OCI-LY1 (cell line): ENCODE results near the gene CSNK2A1.
A peak's percentile ranks its signal among the peaks of the same experiment; 100 is the strongest.

ENCODE experiments used
- H2AFZ ChIP-seq: fragments of 200-600 bp; sonication (generic), shearing (Covaris generic); 2 replicates; pipeline ENCODE4 v1.6.0; 2014; ENCODE audit warnings: antibody characterized with exemption, mild to moderate bottlenecking, low read length
- H3F3A ChIP-seq: fragments of 200-600 bp; sonication (generic), shearing (Covaris generic); 2 replicates; pipeline ENCODE4 v1.6.0; 2014; ENCODE audit warnings: mild to moderate bottlenecking, antibody characterized with exemption, low read length, moderate library complexity; ENCODE audit not compliant: insufficient read depth
- H3K27ac ChIP-seq: fragments of 200-600 bp; sonication (generic); 2 replicates; pipeline ENCODE4 v1.5.1; 2014; ENCODE audit warnings: low read length, mixed run types, mild to moderate bottlenecking, low read depth; ENCODE audit not compliant: poor library complexity, severe bottlenecking
- H3K27me3 ChIP-seq: fragments of 200-600 bp; sonication (generic); 2 replicates; pipeline ENCODE4 v1.6.0; 2014; ENCODE audit warnings: antibody characterized with exemption, mild to moderate bottlenecking, low read length, moderate library complexity; ENCODE audit not compliant: insufficient read depth
- H3K36me3 ChIP-seq: fragments of 200-600 bp; sonication (generic); 2 replicates; pipeline ENCODE4 v1.6.1; 2014; ENCODE audit warnings: mild to moderate bottlenecking, antibody characterized with exemption, low read length, moderate library complexity, mixed read lengths; ENCODE audit not compliant: insufficient read depth
- H3K4me1 ChIP-seq: fragments of 200-600 bp; sonication (generic); 2 replicates; pipeline ENCODE4 v1.5.1; 2014; ENCODE audit warnings: mild to moderate bottlenecking, low read length, moderate library complexity; ENCODE audit not compliant: insufficient read depth, severe bottlenecking
- H3K4me2 ChIP-seq: fragments of 200-600 bp; sonication (generic), shearing (Covaris generic); 2 replicates; pipeline ENCODE4 v1.6.1; 2014; ENCODE audit warnings: low read length
- H3K4me3 ChIP-seq: fragments of 200-600 bp; sonication (generic); 2 replicates; pipeline ENCODE4 v1.5.1; 2014; ENCODE audit warnings: low read length, low read depth, mild to moderate bottlenecking, mixed read lengths; ENCODE audit not compliant: poor library complexity, severe bottlenecking
- H3K79me2 ChIP-seq: fragments of 200-600 bp; shearing (Covaris generic); 2 replicates; pipeline ENCODE4 v1.6.1; 2016; ENCODE audit warnings: mixed run types, low read length, mixed read lengths; ENCODE audit not compliant: insufficient read depth
- H3K9ac ChIP-seq: fragments of 200-600 bp; sonication (generic), shearing (Covaris generic); 2 replicates; pipeline ENCODE4 v1.6.1; 2014; ENCODE audit warnings: mild to moderate bottlenecking, low read length, mixed read lengths
- H3K9me2 ChIP-seq: fragments of 200-600 bp; sonication (generic), shearing (Covaris generic); 2 replicates; pipeline ENCODE4 v1.6.1; 2014; ENCODE audit warnings: low read depth, mild to moderate bottlenecking, low read length, mixed read lengths
- H3K9me3 ChIP-seq: fragments of 200-600 bp; shearing (Covaris generic); 2 replicates; pipeline ENCODE4 v1.6.1; 2014; ENCODE audit warnings: low read length, mixed read lengths
- H4K20me1 ChIP-seq: fragments of 200-600 bp; sonication (generic), shearing (Covaris generic); 2 replicates; pipeline ENCODE4 v1.6.0; 2016; ENCODE audit warnings: mild to moderate bottlenecking, low read length; ENCODE audit not compliant: insufficient read depth
- CTCF ChIP-seq: fragments of 200-600 bp; sonication (generic), shearing (Covaris generic); IDR thresholded peaks from 2 replicates; pipeline ENCODE4 v1.5.1; 2017; ENCODE audit warnings: mild to moderate bottlenecking, antibody characterized with exemption, low read length, moderate library complexity, mixed read lengths
- EZH2 ChIP-seq: fragments of 200-600 bp; sonication (generic), shearing (Covaris generic); IDR thresholded peaks from 2 replicates; pipeline ENCODE4 v1.8.0; 2017; ENCODE audit warnings: borderline replicate concordance, mixed run types, mild to moderate bottlenecking, antibody characterized with exemption, low read length, moderate library complexity, mixed read lengths

CSNK2A1 gene

DNA sequence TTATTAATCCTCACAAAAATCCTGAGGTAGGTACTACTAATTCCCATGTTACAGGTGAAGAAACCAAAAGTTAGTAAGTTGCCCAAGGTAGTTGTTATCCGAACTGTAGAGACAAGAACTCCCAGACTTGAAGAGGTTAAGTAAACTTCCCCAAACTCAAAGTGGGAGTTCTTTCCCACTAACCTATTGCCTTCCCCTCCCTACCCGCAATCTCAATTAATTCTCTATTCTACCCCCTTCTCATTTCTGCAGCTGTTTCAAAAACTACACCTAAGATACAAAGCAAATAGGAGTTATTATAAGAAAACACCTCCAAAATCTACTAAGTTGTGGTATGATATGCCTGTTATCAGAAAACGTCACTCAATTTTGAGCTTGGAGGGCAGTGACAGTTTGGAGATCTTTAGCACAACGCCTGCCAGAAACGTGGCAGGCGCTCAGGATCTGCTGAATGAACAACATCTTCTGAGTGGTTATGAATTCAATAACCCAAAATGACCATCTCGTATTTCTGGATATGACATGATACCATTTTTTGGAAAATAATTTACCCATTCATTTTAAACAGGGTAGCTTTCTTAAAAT is 7.1 kb downstream of the CSNK2A1 start:
- peaks cover 19% of the 10 kb centered on the region for H3K9me3 ChIP-seq
- H3K36me3 ChIP-seq, result peaks cover 52% of the 10 kb centered on the region
- H3K79me2 ChIP-seq, result peaks cover 99% of the 10 kb centered on the region
- no peak overlapping the region for H2AFZ ChIP-seq
- no peaks in the 10 kb centered on the region for H3F3A ChIP-seq
- H3K9ac ChIP-seq, result no peak overlapping the region
- H3K4me3 ChIP-seq, result no peak overlapping the region
- no peak overlapping the region for H3K27ac ChIP-seq
- H3K9me2 ChIP-seq, result no peaks in the 10 kb centered on the region
- no peaks in the 10 kb centered on the region for H4K20me1 ChIP-seq
- TF ChIP-seq EZH2, result no peak
- no peak for TF ChIP-seq CTCF
- H3K27me3 ChIP-seq, result no peaks in the 10 kb centered on the region
- H3K4me2 ChIP-seq, result peak overlapping the region; percentile 7; the same call in 1 of the 2 replicates
- H3K4me1 ChIP-seq, result peaks cover 54% of the 10 kb centered on the region

DNA sequence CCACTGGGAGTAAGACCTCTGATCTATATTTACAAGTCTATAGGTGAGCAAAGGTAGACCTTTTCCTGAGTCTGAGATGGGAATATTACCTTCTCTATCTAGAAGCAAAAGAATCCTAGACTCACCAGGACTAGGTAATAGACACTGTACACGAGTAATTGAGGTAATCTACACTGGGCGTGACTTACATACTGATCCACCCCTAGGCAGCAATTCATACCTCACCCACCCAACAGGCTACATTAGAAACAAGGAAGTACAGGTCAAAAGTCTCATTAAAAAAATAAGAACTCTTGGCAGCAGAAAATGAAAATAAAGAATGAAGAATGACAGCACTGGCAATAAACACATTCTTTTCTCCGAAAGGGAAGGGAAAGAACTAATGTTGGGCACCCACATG is 7.6 kb downstream of the CSNK2A1 start:
- Histone ChIP-seq H3K27ac (no peak overlapping the region), H4K20me1 (no peaks in the 10 kb centered on the region), H3K9ac (no peak overlapping the region), H3K9me3 (peaks cover 14% of the 10 kb centered on the region), H3K4me1 (peaks cover 54% of the 10 kb centered on the region), H3K9me2 (no peaks in the 10 kb centered on the region), H3F3A (no peaks in the 10 kb centered on the region), H3K4me3 (no peak overlapping the region), H3K27me3 (no peaks in the 10 kb centered on the region), H3K4me2 (peak overlapping the region; percentile 7; the same call in 1 of the 2 replicates), H2AFZ (no peak overlapping the region), H3K79me2 (peaks cover 99% of the 10 kb centered on the region), H3K36me3 (peaks cover 49% of the 10 kb centered on the region)
- TF ChIP-seq EZH2 (no peak), CTCF (no peak)

- peaks cover 99% of the 10 kb centered on the region for H3K79me2 ChIP-seq
- H2AFZ ChIP-seq, result no peak overlapping the region
- no peak overlapping the region for H3K9ac ChIP-seq
- H3K27ac ChIP-seq, result no peak overlapping the region
- no peak for TF ChIP-seq EZH2
- no peak for TF ChIP-seq CTCF
- H3K9me3 ChIP-seq, result no peaks in the 10 kb centered on the region
- H3K27me3 ChIP-seq, result no peaks in the 10 kb centered on the region
- no peak overlapping the region for H3K4me3 ChIP-seq
- H4K20me1 ChIP-seq, result no peaks in the 10 kb centered on the region
- peaks cover 50% of the 10 kb centered on the region for H3K36me3 ChIP-seq
- no peaks in the 10 kb centered on the region for H3F3A ChIP-seq
- H3K4me1 ChIP-seq, result peaks cover 37% of the 10 kb centered on the region
- H3K9me2 ChIP-seq, result no peaks in the 10 kb centered on the region
- H3K4me2 ChIP-seq, result no peak overlapping the region
Measured at GRCh38 chr20:533526-533925, 10.1 kb downstream of the CSNK2A1 start.
